Measurements from ENCODE around the gene CNFN.

Gene CNFN

GRCh38 chr19:42407816-42408175 is 17.7 kb upstream of the CNFN start:
- H3K27me3 ChIP-seq (ENCODE audit: insufficient read depth, low read length), result peaks cover 10% of the 10 kb centered on the region; the same call in 1 of the 2 replicates
- WGBS, result 95% methylated on average over 10 of the region's 10 CpGs
- H3K9ac ChIP-seq (ENCODE audit: low read depth, low read length), result no peak overlapping the region
- no peak overlapping the region for H3K27ac ChIP-seq (ENCODE audit: low read depth, low read length)
- no peaks in the 10 kb centered on the region for H3K9me3 ChIP-seq (ENCODE audit: insufficient read depth, low read depth, low read length)
- H3K4me3 ChIP-seq (ENCODE audit: low read length), result no peak overlapping the region
- H3K4me1 ChIP-seq (ENCODE audit: insufficient read depth, low read length), result 0 out of 2 replicates have a peak, but pooled peaks cover 8% of the 10 kb centered on the region
- H3K36me3 ChIP-seq (ENCODE audit: insufficient read depth, low read length), result no peaks in the 10 kb centered on the region

GRCh38 chr19:42407085-42407815 is 17.2 kb upstream of the CNFN start:
- 93% methylated on average over 30 of the region's 30 CpGs for WGBS
- Histone ChIP-seq H3K9me3 (ENCODE audit: insufficient read depth, low read depth, low read length) (no peaks in the 10 kb centered on the region), H3K27ac (ENCODE audit: low read depth, low read length) (no peak overlapping the region), H3K9ac (ENCODE audit: low read depth, low read length) (no peak overlapping the region), H3K36me3 (ENCODE audit: insufficient read depth, low read length) (no peaks in the 10 kb centered on the region), H3K4me3 (ENCODE audit: low read length) (no peak overlapping the region), H3K27me3 (ENCODE audit: insufficient read depth, low read length) (peaks cover 15% of the 10 kb centered on the region), H3K4me1 (ENCODE audit: insufficient read depth, low read length) (peaks cover 9% of the 10 kb centered on the region; the same call in 1 of the 2 replicates)

- WGBS, result 92% methylated on average over 11 of the region's 11 CpGs
- Histone ChIP-seq H3K9ac (ENCODE audit: low read depth, low read length) (no peak overlapping the region), H3K4me1 (ENCODE audit: insufficient read depth, low read length) (peaks cover 4% of the 10 kb centered on the region; the same call in 1 of the 2 replicates), H3K4me3 (ENCODE audit: low read length) (no peak overlapping the region), H3K27me3 (ENCODE audit: insufficient read depth, low read length) (peaks cover 16% of the 10 kb centered on the region), H3K36me3 (ENCODE audit: insufficient read depth, low read length) (no peaks in the 10 kb centered on the region), H3K27ac (ENCODE audit: low read depth, low read length) (no peak overlapping the region), H3K9me3 (ENCODE audit: insufficient read depth, low read depth, low read length) (no peaks in the 10 kb centered on the region)
These were observed 16.0 kb upstream of the CNFN start for GRCh38 chr19:42406111-42406510.

GRCh38 chr19:42403586-42403985 is 13.5 kb upstream of the CNFN start:
- Histone ChIP-seq H3K4me3 (ENCODE audit: low read length) (no peak overlapping the region), H3K9me3 (ENCODE audit: insufficient read depth, low read depth, low read length) (no peaks in the 10 kb centered on the region), H3K36me3 (ENCODE audit: insufficient read depth, low read length) (no peaks in the 10 kb centered on the region), H3K27ac (ENCODE audit: low read depth, low read length) (no peak overlapping the region), H3K27me3 (ENCODE audit: insufficient read depth, low read length) (peaks cover 16% of the 10 kb centered on the region), H3K9ac (ENCODE audit: low read depth, low read length) (no peak overlapping the region), H3K4me1 (ENCODE audit: insufficient read depth, low read length) (peaks cover 4% of the 10 kb centered on the region; the same call in 1 of the 2 replicates)
- WGBS, result 88% methylated on average over 10 of the region's 10 CpGs

GRCh38 chr19:42402376-42403116 is 12.4 kb upstream of the CNFN start:
- no peaks in the 10 kb centered on the region for H3K9me3 ChIP-seq (ENCODE audit: insufficient read depth, low read depth, low read length)
- H3K36me3 ChIP-seq (ENCODE audit: insufficient read depth, low read length), result no peaks in the 10 kb centered on the region
- peak overlapping the region; percentile 73 for H3K9ac ChIP-seq (ENCODE audit: low read depth, low read length)
- H3K27me3 ChIP-seq (ENCODE audit: insufficient read depth, low read length), result peaks cover 16% of the 10 kb centered on the region
- WGBS, result 28% methylated on average over 34 of the region's 34 CpGs
- H3K4me1 ChIP-seq (ENCODE audit: insufficient read depth, low read length), result peaks cover 4% of the 10 kb centered on the region; the same call in 1 of the 2 replicates
- peak overlapping the region; percentile 71 for H3K4me3 ChIP-seq (ENCODE audit: low read length)
- no peak overlapping the region for H3K27ac ChIP-seq (ENCODE audit: low read depth, low read length)

- Histone ChIP-seq H3K27ac (ENCODE audit: low read depth, low read length) (peak overlapping the region; percentile 61; the same call in 1 of the 2 replicates), H3K4me3 (ENCODE audit: low read length) (peak overlapping the region; percentile 71), H3K36me3 (ENCODE audit: insufficient read depth, low read length) (no peaks in the 10 kb centered on the region), H3K4me1 (ENCODE audit: insufficient read depth, low read length) (peaks cover 4% of the 10 kb centered on the region; the same call in 1 of the 2 replicates), H3K9me3 (ENCODE audit: insufficient read depth, low read depth, low read length) (no peaks in the 10 kb centered on the region), H3K9ac (ENCODE audit: low read depth, low read length) (peak overlapping the region; percentile 73), H3K27me3 (ENCODE audit: insufficient read depth, low read length) (peaks cover 14% of the 10 kb centered on the region)
- WGBS, result under 1% methylated on average over 78 of the region's 80 CpGs
These were observed 11.5 kb upstream of the CNFN start for GRCh38 chr19:42401365-42402303.

GRCh38 chr19:42400404-42400803 is 10.3 kb upstream of the CNFN start:
- Histone ChIP-seq H3K27ac (ENCODE audit: low read depth, low read length) (no peak overlapping the region), H3K27me3 (ENCODE audit: insufficient read depth, low read length) (peaks cover 13% of the 10 kb centered on the region), H3K36me3 (ENCODE audit: insufficient read depth, low read length) (no peaks in the 10 kb centered on the region), H3K9me3 (ENCODE audit: insufficient read depth, low read depth, low read length) (no peaks in the 10 kb centered on the region), H3K9ac (ENCODE audit: low read depth, low read length) (no peak overlapping the region), H3K4me3 (ENCODE audit: low read length) (no peak overlapping the region), H3K4me1 (ENCODE audit: insufficient read depth, low read length) (peaks cover 8% of the 10 kb centered on the region)
- WGBS, result 89% methylated on average over 1 of the region's 1 CpG

- Histone ChIP-seq H3K27me3 (ENCODE audit: insufficient read depth, low read length) (peaks cover 7% of the 10 kb centered on the region), H3K9me3 (ENCODE audit: insufficient read depth, low read depth, low read length) (no peaks in the 10 kb centered on the region), H3K27ac (ENCODE audit: low read depth, low read length) (no peak overlapping the region; the same call in 1 of the 2 replicates), H3K4me3 (ENCODE audit: low read length) (peak overlapping the region; percentile 75), H3K4me1 (ENCODE audit: insufficient read depth, low read length) (peaks cover 4% of the 10 kb centered on the region), H3K9ac (ENCODE audit: low read depth, low read length) (peak overlapping the region; percentile 62), H3K36me3 (ENCODE audit: insufficient read depth, low read length) (no peaks in the 10 kb centered on the region)
- 20% methylated on average over 25 of the region's 25 CpGs for WGBS
These were observed 7.4 kb upstream of the CNFN start for GRCh38 chr19:42397263-42398166.

GRCh38 chr19:42396381-42397262 is 6.5 kb upstream of the CNFN start:
- peak overlapping the region; percentile 62 for H3K9ac ChIP-seq (ENCODE audit: low read depth, low read length)
- H3K27me3 ChIP-seq (ENCODE audit: insufficient read depth, low read length), result peaks cover 7% of the 10 kb centered on the region
- 2% methylated on average over 42 of the region's 42 CpGs for WGBS
- H3K4me1 ChIP-seq (ENCODE audit: insufficient read depth, low read length), result peaks cover 4% of the 10 kb centered on the region
- no peaks in the 10 kb centered on the region for H3K36me3 ChIP-seq (ENCODE audit: insufficient read depth, low read length)
- no peaks in the 10 kb centered on the region for H3K9me3 ChIP-seq (ENCODE audit: insufficient read depth, low read depth, low read length)
- peak overlapping the region; percentile 69 for H3K27ac ChIP-seq (ENCODE audit: low read depth, low read length)
- peak overlapping the region; percentile 75 for H3K4me3 ChIP-seq (ENCODE audit: low read length)

Measured in HUES64 (cell line).